Loucy (cell line): Measurements from ENCODE around the gene CPAMD8.

ENCODE experiments used
- CTCF ChIP-seq: fragments of 200-600 bp; sonication (generic); conservative IDR thresholded peaks from 2 replicates; pipeline ENCODE4 v1.5.1; 2014; ENCODE audit warnings: mild to moderate bottlenecking, antibody characterized with exemption, low read length
- EZH2phosphoT487 ChIP-seq: fragments of 200-600 bp; IDR thresholded peaks from 2 replicates; pipeline ENCODE4 v1.6.1; 2018; ENCODE audit warnings: antibody characterized with exemption, mild to moderate bottlenecking, moderate library complexity, borderline replicate concordance

GRCh38 chr19:16940626-16941025 lies 86.0 kb downstream of the CPAMD8 start:
- TF ChIP-seq CTCF (no peak), EZH2phosphoT487 (no peak)
